Osteoblast (primary cell): ENCODE data around the gene MAP3K14. TPM values are rescaled to one million over a fixed set of nuclear protein-coding genes. Genes with fewer than 3 reads are reported as not detected.
A peak's percentile ranks its signal among the peaks of the same experiment; 100 is the strongest.

Source experiments
- DNase-seq: peaks from one replicate; pipeline ENCODE4 v3.0.0; 2011; ENCODE audit warnings: low spot score, mixed read lengths; ENCODE audit not compliant: insufficient read length; ENCODE audit errors: missing footprints
- H2AFZ ChIP-seq: 2 replicates; pipeline ENCODE4 v1.6.0; 2011; ENCODE audit warnings: mild to moderate bottlenecking, low read length
- H3K27ac ChIP-seq: 2 replicates; pipeline ENCODE4 v1.5.1; 2011; ENCODE audit warnings: mild to moderate bottlenecking, low read depth, low read length, moderate library complexity
- H3K27me3 ChIP-seq: 2 replicates; pipeline ENCODE4 v1.6.0; 2012; ENCODE audit warnings: mild to moderate bottlenecking, control low read depth, inconsistent platforms, low read length, moderate library complexity; ENCODE audit not compliant: insufficient read depth
- H3K36me3 ChIP-seq: 2 replicates; pipeline ENCODE4 v1.5.1; 2011; ENCODE audit warnings: mild to moderate bottlenecking, low read length, control low read depth, moderate library complexity; ENCODE audit not compliant: insufficient read depth
- H3K4me1 ChIP-seq: 2 replicates; pipeline ENCODE4 v1.5.1; 2011; ENCODE audit warnings: mild to moderate bottlenecking, low read length, control low read depth, moderate library complexity; ENCODE audit not compliant: insufficient read depth
- H3K4me2 ChIP-seq: 2 replicates; pipeline ENCODE4 v1.6.0; 2011; ENCODE audit warnings: mild to moderate bottlenecking, low read length; ENCODE audit not compliant: insufficient read depth
- H3K4me3 ChIP-seq: fragments of 200-600 bp; sonication (generic); 3 replicates; pipeline ENCODE4 v1.5.1; 2012; ENCODE audit warnings: mild to moderate bottlenecking, low read length, inconsistent platforms; ENCODE audit not compliant: insufficient read depth
- H3K79me2 ChIP-seq: 2 replicates; pipeline ENCODE4 v1.6.0; 2012; ENCODE audit warnings: mild to moderate bottlenecking, low read length, control low read depth, inconsistent platforms; ENCODE audit not compliant: insufficient read depth
- H3K9me3 ChIP-seq: 2 replicates; pipeline ENCODE4 v1.5.1; 2011; ENCODE audit warnings: low read depth, low read length, control low read depth
- H4K20me1 ChIP-seq: 2 replicates; pipeline ENCODE4 v1.6.0; 2012; ENCODE audit warnings: mild to moderate bottlenecking, low read length, control low read depth; ENCODE audit not compliant: insufficient read depth
- total RNA-seq: library from RNA; depleted of rRNA; stranded (reverse); fragments of >200 nt; gene quantifications from 2 replicates; pipeline ENCODE4 v1.2.3, GENCODE V29; 2012
- TF ChIP-seq, protein P1 (sequence below): IDR thresholded peaks from 2 replicates; pipeline ENCODE4 v1.5.1; 2011; ENCODE audit warnings: mild to moderate bottlenecking, low read depth, low read length, moderate library complexity; ENCODE audit errors: extremely low read depth

MAP3K14 gene
- total RNA-seq, 1 donor: 3.6 TPM

- DNase-seq: peak; percentile 89
- H3K27me3 ChIP-seq: no peaks in the 10 kb centered on the region
- peaks cover 34% of the 10 kb centered on the region for H4K20me1 ChIP-seq
- TF ChIP-seq, protein P1, sequence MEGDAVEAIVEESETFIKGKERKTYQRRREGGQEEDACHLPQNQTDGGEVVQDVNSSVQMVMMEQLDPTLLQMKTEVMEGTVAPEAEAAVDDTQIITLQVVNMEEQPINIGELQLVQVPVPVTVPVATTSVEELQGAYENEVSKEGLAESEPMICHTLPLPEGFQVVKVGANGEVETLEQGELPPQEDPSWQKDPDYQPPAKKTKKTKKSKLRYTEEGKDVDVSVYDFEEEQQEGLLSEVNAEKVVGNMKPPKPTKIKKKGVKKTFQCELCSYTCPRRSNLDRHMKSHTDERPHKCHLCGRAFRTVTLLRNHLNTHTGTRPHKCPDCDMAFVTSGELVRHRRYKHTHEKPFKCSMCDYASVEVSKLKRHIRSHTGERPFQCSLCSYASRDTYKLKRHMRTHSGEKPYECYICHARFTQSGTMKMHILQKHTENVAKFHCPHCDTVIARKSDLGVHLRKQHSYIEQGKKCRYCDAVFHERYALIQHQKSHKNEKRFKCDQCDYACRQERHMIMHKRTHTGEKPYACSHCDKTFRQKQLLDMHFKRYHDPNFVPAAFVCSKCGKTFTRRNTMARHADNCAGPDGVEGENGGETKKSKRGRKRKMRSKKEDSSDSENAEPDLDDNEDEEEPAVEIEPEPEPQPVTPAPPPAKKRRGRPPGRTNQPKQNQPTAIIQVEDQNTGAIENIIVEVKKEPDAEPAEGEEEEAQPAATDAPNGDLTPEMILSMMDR: no peak
- H2AFZ ChIP-seq: no peak overlapping the region
- H3K4me2 ChIP-seq: no peak overlapping the region
- peaks cover 80% of the 10 kb centered on the region for H3K36me3 ChIP-seq
- H3K4me1 ChIP-seq: peaks cover 6% of the 10 kb centered on the region
- H3K27ac ChIP-seq: peak overlapping the region; percentile 9
- no peaks in the 10 kb centered on the region for H3K9me3 ChIP-seq
- peaks cover 7% of the 10 kb centered on the region for H3K79me2 ChIP-seq
- H3K4me3 ChIP-seq: no peak overlapping the region
These were observed 33.9 kb downstream of the MAP3K14 start for GRCh38 chr17:45282683-45283644.

DNA sequence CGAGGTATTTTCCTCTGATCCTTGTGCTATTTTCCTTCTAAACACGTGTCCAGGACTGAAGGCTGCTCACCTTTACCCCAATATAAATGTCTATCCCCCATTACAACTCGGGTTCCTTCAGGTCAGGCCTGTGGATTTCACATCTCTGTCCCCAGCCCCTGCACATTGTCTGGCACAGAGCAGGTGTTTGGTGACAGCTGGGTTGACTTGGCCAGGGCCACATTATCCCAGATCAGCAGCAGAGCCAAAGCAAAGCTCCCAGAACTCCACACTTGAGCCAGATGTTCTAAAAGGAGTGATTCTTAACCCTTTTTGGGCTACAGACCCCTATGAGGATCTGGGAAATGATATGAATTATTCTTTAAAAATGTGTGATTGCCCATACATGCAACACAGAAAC, 36.9 kb downstream of the MAP3K14 start:
- H3K79me2 ChIP-seq: peaks cover 3% of the 10 kb centered on the region
- no peaks in the 10 kb centered on the region for H3K27me3 ChIP-seq
- no peak overlapping the region for H2AFZ ChIP-seq
- H3K36me3 ChIP-seq: peaks cover 58% of the 10 kb centered on the region
- no peak overlapping the region for H3K4me2 ChIP-seq
- peaks cover 36% of the 10 kb centered on the region for H4K20me1 ChIP-seq
- peak; percentile 43 for DNase-seq
- H3K27ac ChIP-seq: no peak overlapping the region
- H3K9me3 ChIP-seq: no peaks in the 10 kb centered on the region
- no peak overlapping the region for H3K4me3 ChIP-seq
- TF ChIP-seq, protein P1: no peak
- H3K4me1 ChIP-seq: peaks cover 13% of the 10 kb centered on the region

DNA sequence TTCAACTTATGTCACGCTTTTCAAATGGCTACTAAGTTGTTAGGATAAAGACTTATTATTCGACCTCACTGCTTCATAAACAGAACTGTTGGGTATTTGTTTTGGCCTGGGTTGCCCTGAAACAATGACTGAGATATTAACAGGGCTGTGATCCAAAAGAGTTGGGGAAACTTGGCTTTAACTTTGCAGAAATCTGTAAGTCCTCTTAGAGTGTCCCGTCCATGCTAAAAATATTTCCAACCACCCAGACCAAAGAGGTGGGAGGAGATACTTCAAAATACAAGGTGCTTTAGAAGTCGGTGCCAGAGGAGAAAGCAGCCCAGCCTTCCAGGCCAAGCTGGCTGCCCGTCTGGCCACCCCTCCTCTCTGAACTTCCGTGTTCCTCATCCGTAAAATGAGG, 38.8 kb downstream of the MAP3K14 start:
- peak; percentile 83 for DNase-seq
- peak overlapping the region; percentile 33 for H3K27ac ChIP-seq

More for the DNA sequence above, 38.8 kb downstream of the MAP3K14 start:
- H3K4me3 ChIP-seq: no peak overlapping the region
- H3K79me2 ChIP-seq: peaks cover 3% of the 10 kb centered on the region
- H3K4me2 ChIP-seq: peak overlapping the region; percentile 4
- no peaks in the 10 kb centered on the region for H3K9me3 ChIP-seq
- TF ChIP-seq, protein P1: no peak
- H4K20me1 ChIP-seq: peaks cover 49% of the 10 kb centered on the region
- peaks cover 56% of the 10 kb centered on the region for H3K36me3 ChIP-seq
- H3K4me1 ChIP-seq: peaks cover 13% of the 10 kb centered on the region
- H3K27me3 ChIP-seq: no peaks in the 10 kb centered on the region
- no peak overlapping the region for H2AFZ ChIP-seq
